ENCODE measurements around the gene RUNX3.

GRCh38 chr1:24903560-24903954 is 26.5 kb downstream of the RUNX3 start:
- TF ChIP-seq EZH2 (IDR thresholded peaks at IDR 0.05) (no peak), POLR2AphosphoS5 (IDR thresholded peaks at IDR 0.05; ENCODE audit: borderline replicate concordance, low read depth, low read length) (no peak; the same call in 1 of the 2 replicates)
